DMS53 treated with DMSO at 0.1 percent for 48 hours (cell line): ENCODE results near the gene BUB3.
"Not testable (repeated sequence)": the region's sequence is repeated elsewhere in the genome, so short reads cannot be mapped to it uniquely, and the experiment has no call there.

Experiments used
- DNase-seq: peaks from one replicate; lab custom pipeline; 2025; ENCODE audit not compliant: unreplicated experiment; lab: John Stamatoyannopoulos, UW

The BUB3 gene

GRCh38 chr10:123153486-123154091, 613 bp upstream of the BUB3 start:
- DNase-seq = no peak

DNA sequence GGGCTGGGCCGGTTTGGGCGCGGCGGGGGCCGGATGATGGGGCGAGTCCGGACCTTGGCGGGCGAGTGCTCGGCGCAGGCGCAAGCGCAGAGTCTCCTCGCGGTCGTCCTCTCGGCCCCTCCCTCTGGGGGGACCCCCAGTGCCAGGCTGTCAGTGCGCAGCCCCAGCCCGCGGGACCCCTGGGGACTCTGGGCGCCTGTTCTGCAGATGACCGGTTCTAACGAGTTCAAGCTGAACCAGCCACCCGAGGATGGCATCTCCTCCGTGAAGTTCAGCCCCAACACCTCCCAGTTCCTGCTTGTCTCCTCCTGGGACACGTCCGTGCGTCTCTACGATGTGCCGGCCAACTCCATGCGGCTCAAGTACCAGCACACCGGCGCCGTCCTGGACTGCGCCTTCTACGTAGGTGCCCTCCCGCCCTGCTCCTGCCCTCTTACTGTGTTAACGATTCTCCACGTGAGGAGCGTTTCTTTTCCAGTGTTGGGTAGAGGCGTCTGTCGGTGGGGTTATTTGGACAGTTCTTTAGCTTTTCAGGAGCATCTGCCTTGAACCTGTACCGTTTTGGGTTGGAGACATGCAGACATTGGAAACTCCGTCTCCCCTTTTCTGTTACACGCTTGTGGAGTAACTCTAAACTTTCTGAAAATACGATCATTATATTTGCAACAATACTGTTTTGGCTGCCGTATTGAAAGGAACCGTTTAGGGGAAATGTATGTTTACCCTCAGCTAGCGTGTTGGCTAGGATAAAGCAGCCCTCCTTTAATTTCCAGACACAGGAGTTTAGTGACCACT, 706 bp downstream of the BUB3 start:
- DNase-seq = no peak

DNA sequence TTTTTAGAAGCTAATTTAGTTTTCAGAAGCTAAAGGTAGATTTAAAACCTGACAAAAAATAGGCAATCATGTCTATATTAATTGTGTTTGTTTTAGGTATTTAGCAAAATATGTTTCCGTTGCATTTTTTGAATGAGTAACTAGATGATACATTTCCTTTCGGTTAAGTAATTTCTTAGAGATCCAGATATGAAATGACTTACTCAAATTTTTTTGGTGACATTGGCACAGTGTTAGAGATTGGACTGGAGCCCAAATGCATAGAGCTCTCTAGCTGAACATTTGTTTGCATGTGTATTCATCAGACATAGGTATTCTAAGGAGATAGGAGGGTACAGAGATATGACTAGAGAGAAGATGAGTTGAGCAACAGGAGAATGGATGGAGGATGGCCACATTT, 1.9 kb downstream of the BUB3 start:
- no peak for DNase-seq

- no peak for DNase-seq
Measured at GRCh38 chr10:123157210-123157609, 3.0 kb downstream of the BUB3 start.

GRCh38 chr10:123158682-123159081, 4.5 kb downstream of the BUB3 start:
- DNase-seq = no peak

- DNase-seq = no peak
Measured at GRCh38 chr10:123160311-123160980, 6.2 kb downstream of the BUB3 start.

GRCh38 chr10:123164319-123164718, 10.1 kb downstream of the BUB3 start:
- no peak for DNase-seq

DNA sequence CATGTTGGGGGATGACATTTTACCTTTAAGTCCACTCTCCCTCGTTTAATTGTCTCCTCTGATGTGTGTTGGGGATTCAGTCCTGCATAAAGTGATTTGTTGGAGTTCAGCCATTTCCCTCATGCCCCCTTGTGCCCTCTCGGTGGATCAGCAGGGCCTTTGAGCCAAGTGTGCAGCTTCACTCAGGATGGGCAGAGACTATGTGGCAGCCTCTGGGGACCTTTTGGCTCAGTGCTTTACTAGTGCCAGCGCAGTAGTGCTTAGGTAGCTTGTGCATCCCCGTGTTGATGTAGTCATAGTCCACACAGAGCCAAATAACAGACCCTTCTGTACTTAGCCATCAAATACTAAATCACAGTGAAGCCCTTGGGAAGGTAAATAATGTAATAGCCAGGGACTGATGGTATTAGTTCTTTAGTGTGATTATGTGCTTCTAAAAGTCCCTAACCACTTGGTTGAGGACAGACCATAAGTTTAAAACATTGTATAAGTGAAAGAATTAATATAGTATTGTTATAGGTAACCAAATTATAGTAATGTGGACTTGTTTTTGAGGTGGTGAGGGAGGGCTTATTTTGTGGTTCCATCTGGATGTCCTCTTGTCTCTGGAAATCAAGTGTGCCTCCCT, 11.4 kb downstream of the BUB3 start:
- no peak for DNase-seq

DNA sequence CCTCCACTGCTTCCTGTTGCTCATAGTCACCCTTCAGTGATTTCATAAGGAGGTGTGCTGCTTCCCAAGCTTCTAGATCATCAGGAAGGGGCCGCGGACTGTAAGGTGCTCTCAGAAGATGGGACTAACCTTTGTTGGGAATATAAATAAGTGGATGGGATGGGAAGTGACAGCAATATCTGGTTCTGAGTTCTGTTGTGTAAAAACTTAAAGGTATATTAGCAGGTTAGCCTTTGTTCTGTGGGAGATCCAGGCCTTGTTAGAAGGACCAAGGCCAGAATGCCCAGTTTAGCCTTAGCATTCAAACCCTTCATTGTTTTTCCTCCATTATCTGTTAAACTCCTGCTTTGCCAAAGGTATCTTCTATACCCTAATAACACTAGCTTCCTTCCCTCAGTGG, 12.4 kb downstream of the BUB3 start:
- no peak for DNase-seq

DNA sequence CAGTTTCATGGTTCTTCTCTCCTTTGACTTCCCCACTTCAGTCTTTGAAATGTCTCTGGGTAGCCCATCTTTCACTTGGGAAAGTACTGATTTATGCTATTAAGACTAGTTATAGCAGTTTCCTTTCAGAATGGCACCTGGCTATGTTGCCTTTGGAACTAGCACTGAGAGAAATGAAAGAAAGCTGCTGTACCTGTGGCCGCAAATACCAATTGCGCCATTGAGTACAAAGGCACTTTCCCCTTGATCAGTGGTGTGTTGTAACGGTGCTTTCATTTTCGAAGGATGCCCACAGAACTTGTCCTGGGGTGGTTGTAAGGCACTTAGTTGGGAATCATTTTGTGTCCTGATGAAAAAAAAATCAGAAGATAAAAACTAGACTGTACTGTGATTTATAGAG, 16.8 kb downstream of the BUB3 start:
- no peak for DNase-seq

DNA sequence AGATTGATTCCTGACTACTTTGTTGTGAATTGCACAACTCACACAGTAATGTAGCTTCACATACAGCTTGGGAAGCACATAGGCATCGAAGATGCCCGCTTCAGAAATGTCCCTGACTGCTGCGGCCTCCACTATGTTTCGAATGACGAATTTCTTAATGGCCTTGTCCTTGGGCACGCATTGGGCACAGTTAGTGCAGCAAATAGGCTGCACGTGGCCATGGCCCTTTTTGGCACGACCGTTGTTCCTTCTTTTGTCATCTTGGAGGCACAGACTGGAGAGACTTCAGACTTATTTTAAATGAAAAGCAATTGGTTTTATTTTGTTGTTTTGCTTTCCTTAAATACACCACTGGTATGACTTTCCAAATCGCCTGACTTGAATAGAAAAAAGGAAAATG, 17.4 kb downstream of the BUB3 start:
- not testable (repeated sequence) for DNase-seq

DNA sequence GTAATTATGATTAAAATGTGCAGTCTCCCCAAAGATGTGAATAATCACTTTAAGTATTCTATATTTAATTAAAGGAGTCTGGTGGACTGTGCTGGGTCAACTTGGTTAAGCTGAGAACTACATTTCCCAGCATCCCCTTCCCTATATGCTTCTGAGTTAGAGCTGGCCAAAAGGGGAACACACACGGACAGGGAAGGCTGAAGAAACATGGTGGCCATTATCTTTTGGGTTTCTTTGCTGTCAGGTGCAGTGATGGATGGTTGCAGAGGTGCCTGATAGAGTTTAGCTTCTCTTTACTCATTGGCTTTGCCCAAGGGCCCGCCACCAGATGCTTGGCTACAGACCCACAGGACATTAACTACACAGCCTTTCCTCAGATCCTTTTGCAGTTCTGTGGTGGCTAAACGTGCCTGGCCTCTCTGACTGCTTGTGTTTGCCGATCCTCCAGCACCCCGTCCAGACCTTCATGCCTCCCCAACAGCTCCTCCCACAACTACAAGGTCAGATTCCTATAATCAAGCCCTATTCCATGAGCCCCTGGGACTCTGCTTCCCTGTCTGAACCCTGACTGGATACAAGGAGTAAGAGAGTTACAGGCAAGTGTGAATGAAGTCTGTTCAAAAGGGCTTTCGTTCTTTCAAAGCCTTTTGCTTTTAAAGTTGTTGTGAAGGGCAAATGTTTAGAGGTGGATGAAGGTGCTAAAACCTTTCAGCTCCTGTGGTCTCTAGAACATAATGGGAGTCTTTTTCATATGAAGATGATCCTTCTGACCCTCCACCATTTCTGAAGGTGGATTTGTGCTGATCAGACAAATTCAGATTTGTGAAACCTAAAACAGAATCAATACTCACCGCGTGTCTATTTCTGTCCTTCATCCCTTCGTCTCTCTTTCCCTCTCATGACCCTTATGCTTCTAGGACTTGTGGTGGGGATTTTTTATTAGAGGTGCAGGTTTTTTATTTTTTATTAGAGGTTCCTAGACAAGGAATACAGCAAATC, 21.5 kb downstream of the BUB3 start:
- DNase-seq = no peak

GRCh38 chr10:123178390-123178789, 24.2 kb downstream of the BUB3 start:
- DNase-seq = not testable (repeated sequence)

DNA sequence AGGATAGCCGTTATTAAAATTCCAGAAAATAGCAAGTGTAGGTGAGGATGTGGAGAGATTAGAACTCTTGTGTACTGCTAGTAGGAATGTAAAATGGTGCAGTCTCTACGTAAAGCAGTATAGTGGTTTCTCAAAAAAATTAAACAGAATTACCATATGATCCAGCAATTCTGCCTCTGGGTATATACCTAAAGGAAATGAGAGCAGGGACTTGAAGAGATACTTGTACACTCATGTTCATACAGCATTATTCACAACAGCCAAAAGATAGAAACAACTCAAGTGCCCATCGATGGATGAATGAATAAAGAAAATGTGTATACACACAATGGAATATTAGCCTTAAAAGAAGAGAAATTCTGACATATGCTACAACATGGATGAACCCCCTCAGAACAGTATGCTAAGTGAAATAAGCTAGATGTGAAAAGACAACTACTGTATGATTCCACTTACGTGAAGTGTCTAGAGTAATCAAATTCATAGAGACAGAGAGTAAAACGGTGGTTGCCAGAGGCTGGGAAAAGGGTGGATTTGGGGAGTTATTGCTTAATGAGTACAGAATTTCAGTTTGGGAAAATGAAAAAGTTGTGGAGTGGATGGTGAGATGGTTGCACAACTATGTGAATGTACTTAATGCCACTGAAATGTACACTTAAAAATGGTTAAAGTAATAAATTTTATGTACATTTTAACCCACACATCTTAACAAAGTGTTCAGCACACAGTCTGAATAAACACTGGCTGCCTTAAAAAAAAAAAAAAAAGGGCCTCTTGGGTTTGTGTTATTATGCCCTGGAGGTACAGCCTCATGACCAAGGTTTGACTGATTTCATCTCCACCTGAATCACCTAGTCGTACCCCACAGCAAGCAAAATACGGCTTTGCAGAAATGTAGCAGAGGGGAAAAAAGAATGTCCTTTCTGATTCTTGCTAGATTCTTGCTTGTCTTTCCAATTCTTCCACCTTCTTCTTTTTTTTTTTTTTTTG, 26.2 kb downstream of the BUB3 start:
- no peak for DNase-seq

- no peak for DNase-seq
Measured at GRCh38 chr10:123183724-123184123, 29.5 kb downstream of the BUB3 start.

DNA sequence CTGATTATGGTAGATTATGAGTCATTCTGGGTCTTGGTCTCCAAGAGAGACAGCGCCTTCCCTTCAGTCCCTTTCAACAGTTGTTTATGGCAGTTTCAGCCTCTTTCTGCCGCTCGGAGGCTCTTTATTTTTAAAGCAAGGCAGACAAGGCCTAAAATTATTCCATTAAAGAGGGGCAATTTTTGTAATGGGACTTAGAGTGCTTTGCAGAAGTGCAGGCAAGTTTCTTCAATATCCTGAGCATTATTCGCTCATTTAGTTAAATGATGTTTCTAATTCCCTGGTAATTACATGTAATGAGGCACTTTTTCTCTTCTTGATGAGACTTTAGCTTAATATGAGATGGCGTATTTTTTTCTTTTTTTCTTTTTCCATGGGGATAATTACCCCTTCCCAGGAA, 33.6 kb downstream of the BUB3 start:
- DNase-seq = no peak

DNA sequence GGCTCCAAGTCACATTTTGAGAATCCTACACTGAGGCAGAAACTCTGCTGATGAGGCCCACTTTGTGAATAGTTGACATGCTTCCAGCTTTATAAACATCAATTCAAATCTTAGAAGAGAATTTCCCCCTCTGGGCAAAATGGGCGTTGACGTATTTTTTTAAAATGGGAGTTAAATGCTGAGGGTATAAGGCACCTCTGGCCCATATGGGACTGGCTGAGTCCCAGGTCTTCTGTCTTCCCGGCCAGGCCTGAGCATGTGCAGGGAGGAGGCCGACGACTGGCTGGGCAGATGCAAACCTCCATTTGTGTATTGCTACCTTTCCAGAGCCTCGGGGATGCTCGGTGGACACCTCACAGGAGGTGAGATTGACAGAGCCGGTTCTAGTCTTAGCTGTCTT, 37.7 kb downstream of the BUB3 start:
- DNase-seq = no peak

- DNase-seq = no peak
Measured at GRCh38 chr10:123194056-123194455, 39.9 kb downstream of the BUB3 start.

DNA sequence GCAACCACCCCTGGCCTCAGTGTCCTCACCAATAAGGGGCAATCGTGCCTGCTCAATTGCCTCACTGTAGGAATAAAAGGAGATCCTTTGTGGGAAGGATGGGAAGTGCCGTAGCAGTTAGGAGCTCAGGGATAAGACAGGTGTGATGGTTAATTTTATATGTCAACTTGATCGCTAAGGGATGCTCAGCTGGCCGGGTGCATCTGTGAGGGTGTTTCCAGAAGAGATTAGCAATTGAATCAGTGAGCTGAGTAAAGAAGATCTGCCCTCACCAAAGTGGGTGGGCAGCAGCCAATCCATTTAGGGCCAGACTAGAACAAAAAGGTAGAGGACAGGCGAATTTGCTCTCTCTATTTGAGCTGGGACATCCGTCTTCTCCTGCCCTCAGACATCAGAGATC, 46.3 kb downstream of the BUB3 start:
- DNase-seq = no peak
